ENCODE measurements around the gene TP53TG5.

Gene TP53TG5

DNA sequence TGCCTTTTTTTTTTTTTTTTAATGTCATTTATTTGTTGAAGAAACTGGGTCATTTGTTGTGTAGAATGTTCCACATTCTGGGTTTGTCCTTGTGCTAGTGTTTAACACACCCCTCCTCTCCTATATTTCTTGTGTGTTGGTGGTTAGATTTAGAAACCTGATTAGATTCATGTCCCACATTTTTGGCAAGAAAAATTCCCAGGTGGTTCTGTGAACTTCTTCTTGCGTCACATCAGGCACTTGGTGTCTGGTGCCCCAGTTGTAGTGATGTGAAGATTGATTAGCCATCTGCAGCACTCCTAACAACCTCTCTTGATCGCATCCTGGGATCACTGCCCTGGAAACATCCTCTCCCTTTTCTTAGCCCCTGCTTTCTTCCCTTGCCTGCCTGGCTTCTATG is 45.6 kb upstream of the TP53TG5 start:
- WGBS, 2 donors (ENCODE audit: extremely low coverage in 2 of 2, insufficient read length in 2 of 2, insufficient replicate concordance in 1 of 2), result no CpG with 5 or more reads among the region's 2 CpGs
- Histone ChIP-seq H4K8ac (ENCODE audit: low read depth, low read length) (no peak overlapping the region), H3K9me3 (replicated peaks in 1 of 2; ENCODE audit: control insufficient read depth in 2 of 2, insufficient read depth in 1 of 2, low read depth in 1 of 2, low read length in 2 of 2) (no peaks in the 10 kb centered on the region), H3K4ac (ENCODE audit: low read length) (no peak overlapping the region), H3K9ac (ENCODE audit: low read depth, low read length, poor library complexity) (no peak overlapping the region), H4K91ac (ENCODE audit: low read depth, low read length, poor library complexity) (no peak overlapping the region), H3K18ac (ENCODE audit: low read length) (no peak overlapping the region), H2AK5ac (ENCODE audit: low read depth, low read length) (no peak overlapping the region), H2BK15ac (ENCODE audit: low read length) (no peak overlapping the region), H2BK12ac (ENCODE audit: low read length) (no peak overlapping the region), H3K4me1 (ENCODE audit: control insufficient read depth in 2 of 2, insufficient read depth in 1 of 2, low read depth in 1 of 2, low read length in 2 of 2) (no peaks in the 10 kb centered on the region), H2AFZ (ENCODE audit: low read length) (no peak overlapping the region), H3K4me3 (ENCODE audit: low read length in 2 of 2) (peak overlapping the region in 1 of 2 donors; percentile 63), H3K27ac (replicated peaks; ENCODE audit: low read length) (no peak overlapping the region), H2BK5ac (ENCODE audit: low read length) (no peak overlapping the region), H3K4me2 (ENCODE audit: insufficient read depth, low read length, poor library complexity, severe bottlenecking) (no peak overlapping the region), H3K79me1 (ENCODE audit: low read depth, low read length) (no peaks in the 10 kb centered on the region), H3K23ac (ENCODE audit: low read depth, low read length, poor library complexity) (no peak overlapping the region), H3K14ac (ENCODE audit: low read length) (no peak overlapping the region), H2BK120ac (ENCODE audit: low read depth, low read length) (no peak overlapping the region), H3K27me3 (ENCODE audit: control insufficient read depth in 3 of 3, insufficient read depth in 3 of 3, low read depth in 1 of 3, low read length in 3 of 3) (no peaks in the 10 kb centered on the region), H3K36me3 (replicated peaks in 1 of 2; ENCODE audit: control insufficient read depth in 2 of 2, insufficient read depth in 2 of 2, low read length in 2 of 2) (peaks cover 33 to 75% of the 10 kb centered on the region in 2 donors)
- no peak for DNase-seq (ENCODE audit: low spot score)

DNA sequence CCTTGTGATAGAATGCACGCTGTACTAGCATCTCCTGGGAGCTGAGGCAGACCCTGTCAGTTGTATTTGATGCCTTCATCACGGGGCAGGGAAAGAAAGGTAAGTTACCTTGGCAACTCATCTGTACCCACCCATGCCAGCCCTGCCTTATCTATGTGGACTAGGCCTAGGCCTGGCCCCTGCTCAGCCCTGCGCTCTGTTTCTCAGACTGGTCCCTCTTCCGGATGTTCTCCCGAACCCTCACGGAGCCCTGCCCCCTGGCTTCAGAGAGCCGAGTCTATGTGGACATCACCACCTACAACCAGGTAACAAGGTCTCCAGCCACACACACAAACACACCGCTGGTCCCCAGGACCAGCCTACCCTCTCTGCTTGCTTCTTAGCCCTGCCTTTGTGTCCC is 42.0 kb upstream of the TP53TG5 start:
- no CpG with 5 or more reads among the region's 8 CpGs for WGBS, 2 donors (ENCODE audit: extremely low coverage in 2 of 2, insufficient read length in 2 of 2, insufficient replicate concordance in 1 of 2)
- Histone ChIP-seq H3K14ac (ENCODE audit: low read length) (no peak overlapping the region), H3K4me3 (ENCODE audit: low read length in 2 of 2) (no peak overlapping the region), H2AK5ac (ENCODE audit: low read depth, low read length) (no peak overlapping the region), H2BK5ac (ENCODE audit: low read length) (no peak overlapping the region), H4K8ac (ENCODE audit: low read depth, low read length) (no peak overlapping the region), H2AFZ (ENCODE audit: low read length) (no peak overlapping the region), H2BK12ac (ENCODE audit: low read length) (no peak overlapping the region), H3K9me3 (replicated peaks in 1 of 2; ENCODE audit: control insufficient read depth in 2 of 2, insufficient read depth in 1 of 2, low read depth in 1 of 2, low read length in 2 of 2) (no peaks in the 10 kb centered on the region), H2BK15ac (ENCODE audit: low read length) (no peak overlapping the region), H3K4me2 (ENCODE audit: insufficient read depth, low read length, poor library complexity, severe bottlenecking) (no peak overlapping the region), H4K91ac (ENCODE audit: low read depth, low read length, poor library complexity) (no peak overlapping the region), H3K9ac (ENCODE audit: low read depth, low read length, poor library complexity) (peak overlapping the region; percentile 47), H3K4me1 (ENCODE audit: control insufficient read depth in 2 of 2, insufficient read depth in 1 of 2, low read depth in 1 of 2, low read length in 2 of 2) (peaks cover 3% of the 10 kb centered on the region in 2 donors), H3K27me3 (ENCODE audit: control insufficient read depth in 3 of 3, insufficient read depth in 3 of 3, low read depth in 1 of 3, low read length in 3 of 3) (no peaks in the 10 kb centered on the region), H3K36me3 (replicated peaks in 1 of 2; ENCODE audit: control insufficient read depth in 2 of 2, insufficient read depth in 2 of 2, low read length in 2 of 2) (peaks cover 30 to 65% of the 10 kb centered on the region in 2 donors), H3K27ac (replicated peaks; ENCODE audit: low read length) (no peak overlapping the region), H3K4ac (ENCODE audit: low read length) (no peak overlapping the region), H3K79me1 (ENCODE audit: low read depth, low read length) (peaks cover 7% of the 10 kb centered on the region), H3K18ac (ENCODE audit: low read length) (no peak overlapping the region), H2BK120ac (ENCODE audit: low read depth, low read length) (no peak overlapping the region), H3K23ac (ENCODE audit: low read depth, low read length, poor library complexity) (no peak overlapping the region)
- no peak for DNase-seq (ENCODE audit: low spot score)

DNA sequence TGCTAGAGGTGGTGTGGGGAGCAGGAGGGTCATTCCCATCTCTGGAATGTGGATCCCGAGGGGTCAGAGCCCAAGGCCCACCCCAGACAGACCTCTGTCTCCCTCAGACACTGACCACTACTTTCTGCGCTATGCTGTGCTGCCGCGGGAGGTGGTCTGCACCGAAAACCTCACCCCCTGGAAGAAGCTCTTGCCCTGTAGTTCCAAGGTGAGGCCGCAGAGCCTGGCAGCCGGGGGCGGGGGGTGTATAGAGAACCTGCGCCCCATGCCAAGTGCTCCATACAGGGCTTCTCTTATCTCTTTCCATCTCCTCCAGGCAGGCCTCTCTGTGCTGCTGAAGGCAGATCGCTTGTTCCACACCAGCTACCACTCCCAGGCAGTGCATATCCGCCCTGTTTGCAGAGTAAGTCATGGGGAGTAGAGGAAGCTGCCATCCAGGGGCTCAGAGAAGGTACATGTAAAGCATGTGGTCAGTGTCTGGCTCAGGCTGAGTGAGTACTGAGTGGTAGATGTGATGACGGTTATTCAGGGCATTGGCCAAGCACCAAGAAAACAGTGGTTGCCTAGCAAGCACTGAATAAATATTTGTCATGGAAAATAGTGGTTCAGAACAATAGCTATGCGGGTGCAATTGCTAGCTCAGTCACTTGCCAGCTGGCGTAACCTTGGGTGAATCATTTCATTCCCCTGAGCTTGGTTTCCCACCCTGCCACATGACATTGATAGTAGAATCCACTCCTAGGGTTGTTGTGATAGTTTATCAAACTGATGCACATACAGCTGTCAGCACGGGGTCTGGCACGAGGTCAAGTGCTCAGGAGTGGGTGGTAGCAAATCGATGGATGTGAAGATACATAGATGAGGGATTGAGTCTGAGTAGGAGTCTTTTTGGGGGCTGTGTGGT is 41.3 kb upstream of the TP53TG5 start:
- H3K9me3 ChIP-seq (replicated peaks in 1 of 2; ENCODE audit: control insufficient read depth in 2 of 2, insufficient read depth in 1 of 2, low read depth in 1 of 2, low read length in 2 of 2), result no peaks in the 10 kb centered on the region
- H3K27ac ChIP-seq (replicated peaks; ENCODE audit: low read length), result no peak overlapping the region
- no peaks in the 10 kb centered on the region for H3K27me3 ChIP-seq (ENCODE audit: control insufficient read depth in 3 of 3, insufficient read depth in 3 of 3, low read depth in 1 of 3, low read length in 3 of 3)
- H3K4me3 ChIP-seq (ENCODE audit: low read length in 2 of 2), result no peak overlapping the region
- H2BK5ac ChIP-seq (ENCODE audit: low read length), result no peak overlapping the region
- no peak overlapping the region for H2BK12ac ChIP-seq (ENCODE audit: low read length)
- H4K91ac ChIP-seq (ENCODE audit: low read depth, low read length, poor library complexity), result no peak overlapping the region
- no peak overlapping the region for H3K4ac ChIP-seq (ENCODE audit: low read length)
- H2BK120ac ChIP-seq (ENCODE audit: low read depth, low read length), result no peak overlapping the region
- H3K18ac ChIP-seq (ENCODE audit: low read length), result no peak overlapping the region
- H3K23ac ChIP-seq (ENCODE audit: low read depth, low read length, poor library complexity), result no peak overlapping the region
- H3K36me3 ChIP-seq (replicated peaks in 1 of 2; ENCODE audit: control insufficient read depth in 2 of 2, insufficient read depth in 2 of 2, low read length in 2 of 2), result peaks cover 30 to 60% of the 10 kb centered on the region in 2 donors
- no peak overlapping the region for H3K9ac ChIP-seq (ENCODE audit: low read depth, low read length, poor library complexity)
- H2AFZ ChIP-seq (ENCODE audit: low read length), result no peak overlapping the region
- H2AK5ac ChIP-seq (ENCODE audit: low read depth, low read length), result no peak overlapping the region
- H3K14ac ChIP-seq (ENCODE audit: low read length), result no peak overlapping the region
- peaks cover 3% of the 10 kb centered on the region in 2 donors for H3K4me1 ChIP-seq (ENCODE audit: control insufficient read depth in 2 of 2, insufficient read depth in 1 of 2, low read depth in 1 of 2, low read length in 2 of 2)
- no peak for DNase-seq (ENCODE audit: low spot score)
- H4K8ac ChIP-seq (ENCODE audit: low read depth, low read length), result no peak overlapping the region
- no peak overlapping the region for H3K4me2 ChIP-seq (ENCODE audit: insufficient read depth, low read length, poor library complexity, severe bottlenecking)
- no peak overlapping the region for H2BK15ac ChIP-seq (ENCODE audit: low read length)
- peaks cover 7% of the 10 kb centered on the region for H3K79me1 ChIP-seq (ENCODE audit: low read depth, low read length)
- no CpG with 5 or more reads among the region's 17 CpGs for WGBS, 2 donors (ENCODE audit: extremely low coverage in 2 of 2, insufficient read length in 2 of 2, insufficient replicate concordance in 1 of 2)

DNA sequence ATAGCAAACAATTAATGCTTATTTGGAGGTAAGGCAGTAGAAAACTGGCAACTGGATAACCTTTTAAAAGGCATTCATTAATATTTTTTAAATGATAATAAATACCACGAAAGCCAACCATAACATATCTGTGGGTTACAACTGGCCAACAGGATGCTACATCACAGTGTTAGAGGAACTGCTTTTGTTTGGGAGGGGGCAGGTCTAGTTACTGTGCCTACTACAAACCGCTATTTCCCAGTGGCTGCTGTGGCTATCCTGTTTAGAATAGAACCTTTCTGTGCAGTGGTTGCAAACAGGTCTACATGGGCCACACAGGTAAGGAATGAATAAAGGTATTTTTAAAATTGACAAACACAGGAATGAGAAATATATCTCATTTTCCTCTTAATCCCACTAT is 38.8 kb upstream of the TP53TG5 start:
- no peak overlapping the region for H2AK5ac ChIP-seq (ENCODE audit: low read depth, low read length)
- no peak overlapping the region for H3K4me2 ChIP-seq (ENCODE audit: insufficient read depth, low read length, poor library complexity, severe bottlenecking)
- peaks cover 3% of the 10 kb centered on the region in 2 donors for H3K4me1 ChIP-seq (ENCODE audit: control insufficient read depth in 2 of 2, insufficient read depth in 1 of 2, low read depth in 1 of 2, low read length in 2 of 2)
- no peaks in the 10 kb centered on the region for H3K27me3 ChIP-seq (ENCODE audit: control insufficient read depth in 3 of 3, insufficient read depth in 3 of 3, low read depth in 1 of 3, low read length in 3 of 3)
- H2AFZ ChIP-seq (ENCODE audit: low read length), result no peak overlapping the region
- H2BK12ac ChIP-seq (ENCODE audit: low read length), result no peak overlapping the region
- WGBS, 2 donors (ENCODE audit: extremely low coverage in 2 of 2, insufficient read length in 2 of 2, insufficient replicate concordance in 1 of 2), result no CpG with 5 or more reads among the region's 2 CpGs
- no peak overlapping the region for H3K14ac ChIP-seq (ENCODE audit: low read length)
- peak overlapping the region in 1 of 2 donors; percentile 85 for H3K4me3 ChIP-seq (ENCODE audit: low read length in 2 of 2)
- no peaks in the 10 kb centered on the region for H3K9me3 ChIP-seq (replicated peaks in 1 of 2; ENCODE audit: control insufficient read depth in 2 of 2, insufficient read depth in 1 of 2, low read depth in 1 of 2, low read length in 2 of 2)
- H4K91ac ChIP-seq (ENCODE audit: low read depth, low read length, poor library complexity), result no peak overlapping the region
- no peak overlapping the region for H2BK120ac ChIP-seq (ENCODE audit: low read depth, low read length)
- no peak for DNase-seq (ENCODE audit: low spot score)
- no peak overlapping the region for H2BK15ac ChIP-seq (ENCODE audit: low read length)
- peaks cover 7% of the 10 kb centered on the region for H3K79me1 ChIP-seq (ENCODE audit: low read depth, low read length)
- no peak overlapping the region for H3K4ac ChIP-seq (ENCODE audit: low read length)
- no peak overlapping the region for H4K8ac ChIP-seq (ENCODE audit: low read depth, low read length)
- no peak overlapping the region for H3K9ac ChIP-seq (ENCODE audit: low read depth, low read length, poor library complexity)
- H3K23ac ChIP-seq (ENCODE audit: low read depth, low read length, poor library complexity), result no peak overlapping the region
- H3K36me3 ChIP-seq (replicated peaks in 1 of 2; ENCODE audit: control insufficient read depth in 2 of 2, insufficient read depth in 2 of 2, low read length in 2 of 2), result peaks cover 22 to 43% of the 10 kb centered on the region in 2 donors
- H3K27ac ChIP-seq (replicated peaks; ENCODE audit: low read length), result no peak overlapping the region
- H2BK5ac ChIP-seq (ENCODE audit: low read length), result no peak overlapping the region
- H3K18ac ChIP-seq (ENCODE audit: low read length), result no peak overlapping the region
